Measurements from ENCODE around the gene SMYD4. TPM values are rescaled to one million over a fixed set of nuclear protein-coding genes. Genes with fewer than 3 reads are reported as not detected.

Gene SMYD4
- total RNA-seq, 1 donor from 2014 or later = 33.5 TPM

DNA sequence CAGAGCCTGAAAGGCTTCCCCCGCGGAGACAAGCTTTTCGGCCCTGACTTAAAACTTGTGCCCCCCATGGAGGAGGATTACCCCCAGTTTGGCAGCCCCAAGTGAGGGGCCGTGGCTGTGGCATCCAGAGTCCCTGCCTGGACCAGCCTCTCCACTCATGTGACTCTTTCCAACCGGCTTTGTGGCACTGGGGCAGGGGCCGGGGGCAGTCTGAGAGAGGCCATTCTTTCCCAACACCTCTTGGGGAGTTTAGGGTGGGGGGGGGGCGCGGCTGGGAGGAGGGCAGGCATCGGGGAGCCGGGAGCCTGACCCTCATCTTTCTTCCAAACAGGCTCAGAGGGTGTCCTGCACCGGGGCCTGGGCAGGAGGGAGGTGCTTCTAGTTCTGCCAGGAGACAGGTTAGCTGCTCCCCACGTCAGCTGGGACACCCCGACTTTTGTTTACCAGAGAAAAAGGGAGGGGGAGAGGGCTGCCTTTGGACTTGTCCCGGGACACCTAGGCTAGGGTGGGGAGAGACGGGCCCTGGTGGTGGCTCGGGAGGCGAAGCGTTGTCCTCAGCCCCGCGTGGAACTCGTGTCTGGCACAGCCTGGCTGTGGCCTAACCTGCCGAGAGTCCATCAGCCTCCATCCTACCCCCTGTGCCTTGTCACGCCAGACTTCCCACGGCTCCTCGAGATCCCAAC, 75.1 kb downstream of the SMYD4 start:
- Mint-ChIP-seq H3K27ac (no peak overlapping the region), H3K27me3 (no peaks in the 10 kb centered on the region), H3K9me3 (ENCODE audit: low read depth) (no peaks in the 10 kb centered on the region), H3K36me3 (ENCODE audit: insufficient read depth) (no peaks in the 10 kb centered on the region), H3K4me3 (ENCODE audit: low read depth) (no peak overlapping the region), H3K4me1 (ENCODE audit: low read depth) (peaks cover 7% of the 10 kb centered on the region)
- TF ChIP-seq, protein P1, sequence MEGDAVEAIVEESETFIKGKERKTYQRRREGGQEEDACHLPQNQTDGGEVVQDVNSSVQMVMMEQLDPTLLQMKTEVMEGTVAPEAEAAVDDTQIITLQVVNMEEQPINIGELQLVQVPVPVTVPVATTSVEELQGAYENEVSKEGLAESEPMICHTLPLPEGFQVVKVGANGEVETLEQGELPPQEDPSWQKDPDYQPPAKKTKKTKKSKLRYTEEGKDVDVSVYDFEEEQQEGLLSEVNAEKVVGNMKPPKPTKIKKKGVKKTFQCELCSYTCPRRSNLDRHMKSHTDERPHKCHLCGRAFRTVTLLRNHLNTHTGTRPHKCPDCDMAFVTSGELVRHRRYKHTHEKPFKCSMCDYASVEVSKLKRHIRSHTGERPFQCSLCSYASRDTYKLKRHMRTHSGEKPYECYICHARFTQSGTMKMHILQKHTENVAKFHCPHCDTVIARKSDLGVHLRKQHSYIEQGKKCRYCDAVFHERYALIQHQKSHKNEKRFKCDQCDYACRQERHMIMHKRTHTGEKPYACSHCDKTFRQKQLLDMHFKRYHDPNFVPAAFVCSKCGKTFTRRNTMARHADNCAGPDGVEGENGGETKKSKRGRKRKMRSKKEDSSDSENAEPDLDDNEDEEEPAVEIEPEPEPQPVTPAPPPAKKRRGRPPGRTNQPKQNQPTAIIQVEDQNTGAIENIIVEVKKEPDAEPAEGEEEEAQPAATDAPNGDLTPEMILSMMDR (IDR thresholded peaks at IDR 0.05; ENCODE audit: unreplicated experiment) = no peak
- DNase-seq (ENCODE audit: low spot score, unreplicated experiment) = no peak

DNA sequence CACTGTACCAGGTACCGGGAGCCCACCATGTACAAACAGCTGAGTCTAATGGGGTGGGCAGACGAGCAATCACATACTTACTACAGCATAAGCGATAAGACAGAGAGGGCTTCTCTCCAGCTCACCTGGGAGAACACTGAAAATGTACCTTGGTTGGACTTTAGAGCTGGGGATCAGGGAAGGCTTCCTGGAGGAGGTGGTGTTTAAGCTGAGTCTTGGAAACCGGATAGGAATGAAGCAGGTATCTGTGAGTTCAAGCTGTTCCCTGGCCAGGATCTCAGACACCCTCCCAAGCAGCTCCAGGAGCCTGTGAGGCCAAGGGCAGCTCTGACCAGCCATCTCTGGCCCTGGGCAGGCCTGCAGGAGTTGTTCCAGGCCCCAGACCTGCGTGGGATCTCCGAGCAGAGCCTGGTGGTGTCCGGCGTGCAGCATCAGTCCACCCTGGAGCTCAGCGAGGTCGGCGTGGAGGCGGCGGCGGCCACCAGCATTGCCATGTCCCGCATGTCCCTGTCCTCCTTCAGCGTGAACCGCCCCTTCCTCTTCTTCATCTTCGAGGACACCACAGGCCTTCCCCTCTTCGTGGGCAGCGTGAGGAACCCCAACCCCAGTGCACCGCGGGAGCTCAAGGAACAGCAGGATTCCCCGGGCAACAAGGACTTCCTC, 75.8 kb downstream of the SMYD4 start:
- no peaks in the 10 kb centered on the region for H3K27me3 Mint-ChIP-seq
- no peak overlapping the region for H3K27ac Mint-ChIP-seq
- no peaks in the 10 kb centered on the region for H3K9me3 Mint-ChIP-seq (ENCODE audit: low read depth)
- DNase-seq (ENCODE audit: low spot score, unreplicated experiment) = no peak
- no peak overlapping the region for H3K4me3 Mint-ChIP-seq (ENCODE audit: low read depth)
- TF ChIP-seq, protein P1 (IDR thresholded peaks at IDR 0.05; ENCODE audit: unreplicated experiment) = no peak
- H3K4me1 Mint-ChIP-seq (ENCODE audit: low read depth) = peaks cover 7% of the 10 kb centered on the region
- no peaks in the 10 kb centered on the region for H3K36me3 Mint-ChIP-seq (ENCODE audit: insufficient read depth)

DNA sequence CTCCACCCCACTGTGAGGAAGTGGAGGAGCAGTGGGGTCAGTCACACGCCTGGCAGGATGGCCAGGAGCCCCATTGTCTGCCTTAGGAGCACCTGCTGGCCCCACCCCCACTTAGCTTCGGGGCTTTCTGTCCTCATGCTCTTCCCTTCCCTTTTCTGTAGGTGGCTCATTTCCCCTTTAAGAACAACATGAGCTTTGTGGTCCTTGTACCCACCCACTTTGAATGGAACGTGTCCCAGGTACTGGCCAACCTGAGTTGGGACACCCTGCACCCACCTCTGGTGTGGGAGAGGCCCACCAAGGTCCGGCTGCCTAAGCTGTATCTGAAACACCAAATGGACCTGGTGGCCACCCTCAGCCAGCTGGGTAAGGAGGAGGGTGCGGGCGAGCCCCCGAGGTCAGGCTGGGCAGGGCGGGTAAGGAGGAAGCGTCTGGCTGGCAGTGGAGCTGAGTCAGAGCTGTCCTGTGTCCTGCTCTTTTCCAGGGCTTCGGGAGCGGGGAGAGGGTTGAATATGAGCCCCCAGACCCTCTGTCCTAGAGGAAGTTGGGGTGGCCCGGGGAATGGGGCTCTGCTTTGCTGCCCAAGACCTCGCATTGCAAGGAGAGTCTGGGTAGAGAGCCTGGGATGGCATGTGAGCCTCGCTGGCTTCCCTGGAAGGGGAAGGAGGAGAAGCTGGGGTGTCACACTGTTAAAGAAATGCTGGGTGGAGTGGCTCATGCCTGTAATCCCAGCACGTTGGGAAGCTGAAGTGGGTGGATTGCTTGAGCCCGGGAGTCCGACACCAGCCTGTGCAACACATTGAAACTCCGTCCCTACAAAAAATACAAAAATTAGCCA, 77.1 kb downstream of the SMYD4 start:
- peaks cover 7% of the 10 kb centered on the region for H3K4me1 Mint-ChIP-seq (ENCODE audit: low read depth)
- no peaks in the 10 kb centered on the region for H3K36me3 Mint-ChIP-seq (ENCODE audit: insufficient read depth)
- no peak for DNase-seq (ENCODE audit: low spot score, unreplicated experiment)
- TF ChIP-seq, protein P1 (IDR thresholded peaks at IDR 0.05; ENCODE audit: unreplicated experiment) = no peak
- no peaks in the 10 kb centered on the region for H3K27me3 Mint-ChIP-seq
- no peaks in the 10 kb centered on the region for H3K9me3 Mint-ChIP-seq (ENCODE audit: low read depth)
- H3K4me3 Mint-ChIP-seq (ENCODE audit: low read depth) = no peak overlapping the region
- peak overlapping the region; percentile 33 for H3K27ac Mint-ChIP-seq

DNA sequence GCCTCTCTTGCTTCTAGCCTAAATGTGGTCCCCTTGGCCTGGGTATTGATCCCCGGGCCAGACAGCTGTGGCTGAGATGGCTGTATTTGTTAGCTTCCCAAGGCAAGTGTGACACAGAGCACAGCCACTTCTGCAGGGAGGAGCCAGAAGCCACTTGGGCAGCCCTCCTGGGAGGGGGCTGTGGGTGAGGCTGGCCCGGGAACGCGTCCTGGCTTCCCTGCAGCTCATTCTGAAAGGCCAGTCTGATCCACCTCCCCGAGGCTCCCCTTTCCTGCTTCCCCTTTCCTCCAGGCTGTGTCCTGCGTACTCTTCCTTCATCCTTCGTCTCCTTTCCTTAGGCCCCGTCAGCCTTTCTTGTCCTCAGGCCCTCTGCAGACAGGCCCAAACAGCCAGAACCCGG, 79.1 kb downstream of the SMYD4 start:
- H3K36me3 Mint-ChIP-seq (ENCODE audit: insufficient read depth) = no peaks in the 10 kb centered on the region
- peaks cover 5% of the 10 kb centered on the region for H3K4me1 Mint-ChIP-seq (ENCODE audit: low read depth)
- no peaks in the 10 kb centered on the region for H3K27me3 Mint-ChIP-seq
- TF ChIP-seq, protein P1 (IDR thresholded peaks at IDR 0.05; ENCODE audit: unreplicated experiment) = no peak
- DNase-seq (ENCODE audit: low spot score, unreplicated experiment) = no peak
- H3K4me3 Mint-ChIP-seq (ENCODE audit: low read depth) = no peak overlapping the region
- H3K27ac Mint-ChIP-seq = peak overlapping the region; percentile 56
- H3K9me3 Mint-ChIP-seq (ENCODE audit: low read depth) = no peaks in the 10 kb centered on the region

DNA sequence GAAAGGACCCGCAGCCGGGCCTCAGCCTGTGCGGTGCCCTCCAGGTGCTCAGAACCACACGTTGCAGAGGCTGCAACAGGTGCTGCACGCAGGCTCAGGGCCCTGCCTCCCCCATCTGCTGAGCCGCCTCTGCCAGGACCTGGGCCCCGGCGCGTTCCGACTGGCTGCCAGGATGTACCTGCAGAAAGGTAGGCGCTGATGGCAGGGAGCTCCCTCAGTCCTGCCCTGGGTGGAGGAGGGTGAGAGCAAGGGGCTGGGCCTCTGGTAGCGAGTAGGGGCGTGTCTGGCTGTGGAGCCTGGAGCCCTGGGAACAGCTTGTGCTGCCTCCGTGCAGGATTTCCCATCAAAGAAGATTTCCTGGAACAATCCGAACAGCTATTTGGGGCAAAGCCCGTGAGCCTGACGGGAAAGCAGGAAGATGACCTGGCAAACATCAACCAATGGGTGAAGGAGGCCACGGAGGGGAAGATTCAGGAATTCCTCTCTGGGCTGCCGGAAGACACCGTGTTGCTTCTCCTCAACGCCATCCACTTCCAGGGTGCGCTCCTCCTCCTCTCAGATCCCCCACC, 82.6 kb downstream of the SMYD4 start:
- no peak overlapping the region for H3K4me3 Mint-ChIP-seq (ENCODE audit: low read depth)
- no peak overlapping the region for H3K27ac Mint-ChIP-seq
- DNase-seq (ENCODE audit: low spot score, unreplicated experiment) = no peak
- H3K27me3 Mint-ChIP-seq = no peaks in the 10 kb centered on the region
- TF ChIP-seq, protein P1 (IDR thresholded peaks at IDR 0.05; ENCODE audit: unreplicated experiment) = no peak
- peaks cover 19% of the 10 kb centered on the region for H3K4me1 Mint-ChIP-seq (ENCODE audit: low read depth)
- no peaks in the 10 kb centered on the region for H3K9me3 Mint-ChIP-seq (ENCODE audit: low read depth)
- no peaks in the 10 kb centered on the region for H3K36me3 Mint-ChIP-seq (ENCODE audit: insufficient read depth)
